Activated CD8-positive, alpha-beta T cell treated with anti-CD3 and anti-CD28 coated beads for 36 hours (primary cell): Measurements from ENCODE around the gene HCFC1. TPM values are rescaled to one million over a fixed set of nuclear protein-coding genes. Genes with fewer than 3 reads are reported as not detected.

Experiments
- ATAC-seq: fragments of 200-7000 bp; cut with Tn5 transposase; one replicate; pipeline ENCODE4 v1.10.0; 2021; ENCODE audit warnings: mild to moderate bottlenecking, moderate library complexity
- CTCF ChIA-PET: fragments of 350-600 bp; sonication (Branson Sonifier 250); formaldehyde crosslinking; loops from one replicate; lab custom pipeline; 2021; ENCODE audit warnings: antibody characterized with exemption; lab: Charles Lee
- POLR2A ChIA-PET: fragments of 350-600 bp; sonication (Branson Sonifier 250); formaldehyde crosslinking; loops from one replicate; lab custom pipeline; 2021; ENCODE audit warnings: antibody characterized with exemption; lab: Charles Lee
- DNase-seq: peaks from one replicate; pipeline ENCODE4 v3.0.0-alpha.2; 2020
- H3K27ac Mint-ChIP-seq: one replicate; pipeline ENCODE4 v1.8.0; 2021; ENCODE audit warnings: mild to moderate bottlenecking, mixed read lengths
- H3K27me3 Mint-ChIP-seq: one replicate; pipeline ENCODE4 v1.8.0; 2021; ENCODE audit warnings: mixed read lengths
- H3K36me3 Mint-ChIP-seq: one replicate; pipeline ENCODE4 v1.8.0; 2021; ENCODE audit warnings: low read depth, mixed read lengths
- H3K4me1 Mint-ChIP-seq: one replicate; pipeline ENCODE4 v1.8.0; 2021; ENCODE audit warnings: low read depth, mixed read lengths
- H3K4me3 Mint-ChIP-seq: one replicate; pipeline ENCODE4 v1.8.0; 2021; ENCODE audit warnings: mild to moderate bottlenecking, moderate library complexity, mixed read lengths
- H3K9me3 Mint-ChIP-seq: one replicate; pipeline ENCODE4 v1.8.0; 2021; ENCODE audit warnings: mixed read lengths
- intact Hi-C: fragments of 100-400 bp; cut with micrococcal nuclease; formaldehyde crosslinking; loops from one replicate; pipeline ENCODE4 v1.10.0; 2022
- total RNA-seq, 2 experiments: library from RNA; stranded (reverse); gene quantifications; one replicate each; pipeline ENCODE4 v1.2.3, GENCODE V29; 2021
- TF ChIP-seq, protein P1 (sequence below): fragments of 200-600 bp; IDR thresholded peaks from one replicate; pipeline ENCODE4 v1.8.0; 2022; ENCODE audit warnings: antibody characterized with exemption, mild to moderate bottlenecking

The HCFC1 gene
- total RNA-seq, 2 experiments from 2014 or later, result 115 to 116 TPM

DNA sequence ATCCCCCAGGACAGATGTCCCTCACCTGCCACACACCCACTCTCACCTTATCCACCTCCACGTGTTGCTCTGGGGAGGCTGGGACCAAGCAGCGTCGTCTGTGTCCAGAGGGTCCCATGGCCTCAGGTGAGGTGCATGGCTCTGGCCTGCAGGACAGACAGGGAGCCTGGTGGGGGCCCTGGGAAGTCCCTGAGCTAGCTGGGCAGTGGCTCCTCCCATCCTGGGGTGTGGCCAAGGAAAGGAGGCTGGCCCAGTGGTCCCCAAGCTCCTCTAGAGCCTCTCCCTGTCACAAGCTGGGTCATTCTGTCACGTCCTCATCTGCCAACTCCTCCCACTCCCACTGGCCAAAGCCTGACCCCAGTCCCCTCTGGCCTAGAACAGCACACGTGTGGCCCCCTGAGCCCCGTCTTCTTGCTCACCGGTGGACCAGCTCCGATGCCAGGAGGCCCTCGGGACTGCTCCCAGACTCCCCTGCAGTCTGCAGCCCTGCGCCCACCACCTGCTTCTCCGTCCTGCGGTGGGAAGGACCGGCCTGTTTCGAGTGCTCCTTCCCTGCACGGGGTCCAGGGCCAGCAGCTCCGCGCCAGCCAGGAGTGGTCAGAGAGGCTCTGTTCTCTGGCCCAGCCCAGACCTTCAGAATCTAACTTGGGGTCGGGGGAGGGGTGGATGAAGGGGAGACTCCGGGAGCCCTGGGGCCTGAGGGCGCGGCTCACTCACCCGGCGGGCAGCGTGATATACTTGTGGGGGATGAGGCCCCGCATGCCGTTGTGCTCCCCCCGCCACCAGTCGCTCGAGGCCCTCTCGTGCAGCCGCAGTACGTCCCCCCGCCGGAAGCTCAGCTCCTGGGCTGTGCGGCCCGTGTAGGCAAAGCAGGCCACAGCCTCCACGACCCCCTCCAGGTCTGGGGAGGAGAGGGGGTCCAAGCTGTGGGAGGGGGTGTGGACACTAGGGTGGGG is 62.3 kb downstream of the HCFC1 start:
- no peaks in the 10 kb centered on the region for H3K27me3 Mint-ChIP-seq
- CTCF ChIA-PET, result no interaction called here
- DNase-seq (peak; percentile 44), ATAC-seq (peak; percentile 46)
- peaks cover 17% of the 10 kb centered on the region for H3K4me1 Mint-ChIP-seq
- POLR2A ChIA-PET, result interaction anchor here (0.7 to 4.7 kb wide), 3 partner anchors 16 to 110 kb away, joined by 3 to 25 read pairs (median 3); partner anchors contain the start of genes ARHGAP4 and RENBP
- no peaks in the 10 kb centered on the region for H3K9me3 Mint-ChIP-seq
- H3K27ac Mint-ChIP-seq, result no peak overlapping the region
- peaks cover 3% of the 10 kb centered on the region for H3K36me3 Mint-ChIP-seq
- intact Hi-C loops, result no loop called here
- H3K4me3 Mint-ChIP-seq, result no peak overlapping the region
- TF ChIP-seq, protein P1, sequence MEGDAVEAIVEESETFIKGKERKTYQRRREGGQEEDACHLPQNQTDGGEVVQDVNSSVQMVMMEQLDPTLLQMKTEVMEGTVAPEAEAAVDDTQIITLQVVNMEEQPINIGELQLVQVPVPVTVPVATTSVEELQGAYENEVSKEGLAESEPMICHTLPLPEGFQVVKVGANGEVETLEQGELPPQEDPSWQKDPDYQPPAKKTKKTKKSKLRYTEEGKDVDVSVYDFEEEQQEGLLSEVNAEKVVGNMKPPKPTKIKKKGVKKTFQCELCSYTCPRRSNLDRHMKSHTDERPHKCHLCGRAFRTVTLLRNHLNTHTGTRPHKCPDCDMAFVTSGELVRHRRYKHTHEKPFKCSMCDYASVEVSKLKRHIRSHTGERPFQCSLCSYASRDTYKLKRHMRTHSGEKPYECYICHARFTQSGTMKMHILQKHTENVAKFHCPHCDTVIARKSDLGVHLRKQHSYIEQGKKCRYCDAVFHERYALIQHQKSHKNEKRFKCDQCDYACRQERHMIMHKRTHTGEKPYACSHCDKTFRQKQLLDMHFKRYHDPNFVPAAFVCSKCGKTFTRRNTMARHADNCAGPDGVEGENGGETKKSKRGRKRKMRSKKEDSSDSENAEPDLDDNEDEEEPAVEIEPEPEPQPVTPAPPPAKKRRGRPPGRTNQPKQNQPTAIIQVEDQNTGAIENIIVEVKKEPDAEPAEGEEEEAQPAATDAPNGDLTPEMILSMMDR, result no peak

DNA sequence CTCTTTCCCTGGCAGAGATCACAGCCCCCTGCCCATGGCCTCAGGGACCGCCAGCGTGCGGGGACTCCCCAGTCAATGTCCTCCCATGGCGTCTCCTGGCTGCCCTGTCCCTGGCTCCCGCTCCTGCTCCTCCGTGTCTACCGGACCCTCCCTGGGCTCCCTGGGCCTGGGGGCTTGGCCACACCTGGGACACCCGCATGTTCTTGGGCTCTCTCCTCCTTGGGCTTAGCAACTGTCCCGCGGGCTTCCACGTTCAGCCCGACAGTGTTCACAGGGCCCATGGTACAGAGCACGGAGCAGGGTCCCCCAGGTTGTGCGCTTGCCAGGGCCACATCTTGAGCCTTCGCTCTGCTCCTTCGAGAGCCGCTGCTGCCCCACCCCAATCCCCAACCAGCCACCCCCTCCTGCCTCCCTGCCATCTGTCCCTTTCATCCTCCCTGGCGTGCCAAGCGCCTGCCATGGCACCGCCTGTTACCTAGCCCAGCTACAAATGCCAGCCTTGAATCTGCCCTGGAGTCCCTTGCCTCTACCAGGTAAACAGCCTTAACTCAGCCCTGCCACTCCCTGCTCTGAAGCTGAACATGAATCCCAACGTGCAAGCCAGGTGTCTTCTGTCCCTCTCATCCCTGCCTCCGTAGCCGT is 63.3 kb downstream of the HCFC1 start:
- ChIA-PET POLR2A (interaction anchor here (0.9 to 4.7 kb wide), 3 partner anchors 17 to 109 kb away, joined by 3 to 25 read pairs (median 6); partner anchors contain the start of gene ARHGAP4), CTCF (no interaction called here)
- Mint-ChIP-seq H3K27ac (no peak overlapping the region), H3K4me1 (peaks cover 23% of the 10 kb centered on the region), H3K9me3 (no peaks in the 10 kb centered on the region), H3K27me3 (no peaks in the 10 kb centered on the region), H3K36me3 (peaks cover 3% of the 10 kb centered on the region), H3K4me3 (no peak overlapping the region)
- TF ChIP-seq, protein P1, result no peak
- DNase-seq, result no peak
- no peak for ATAC-seq
- intact Hi-C loops, result no loop called here

DNA sequence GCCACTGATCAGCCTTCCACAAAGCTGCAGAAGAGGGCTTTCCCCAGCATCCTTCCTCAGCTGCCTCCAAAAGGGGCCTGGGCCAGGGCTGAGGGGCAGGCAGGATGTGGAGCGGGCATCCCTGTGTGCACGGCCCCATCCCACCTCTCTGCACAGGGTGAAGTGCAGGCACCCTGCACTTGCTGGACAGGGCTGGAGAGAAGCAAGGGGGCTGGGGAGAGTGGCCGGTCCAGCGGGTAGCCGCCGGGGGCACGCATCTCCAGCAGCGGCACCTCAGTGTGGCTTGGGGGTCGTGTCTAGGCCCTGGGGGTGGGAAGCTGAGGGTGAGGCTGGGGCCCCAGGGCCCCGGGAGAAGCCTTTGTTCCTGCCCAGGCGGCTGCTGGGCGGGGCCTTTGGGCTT is 64.2 kb downstream of the HCFC1 start:
- no peak overlapping the region for H3K4me3 Mint-ChIP-seq
- no peak for ATAC-seq
- H3K4me1 Mint-ChIP-seq, result peaks cover 29% of the 10 kb centered on the region
- DNase-seq, result no peak
- H3K36me3 Mint-ChIP-seq, result peaks cover 3% of the 10 kb centered on the region
- TF ChIP-seq, protein P1, result no peak
- POLR2A ChIA-PET, result interaction anchor here (1.0 to 4.7 kb wide), 4 partner anchors 10 to 43 kb away, joined by 3 to 25 read pairs (median 4); partner anchors contain the start of gene ARHGAP4
- intact Hi-C loops, result no loop called here
- no peak overlapping the region for H3K27ac Mint-ChIP-seq
- H3K27me3 Mint-ChIP-seq, result no peaks in the 10 kb centered on the region
- CTCF ChIA-PET, result no interaction called here
- no peaks in the 10 kb centered on the region for H3K9me3 Mint-ChIP-seq

DNA sequence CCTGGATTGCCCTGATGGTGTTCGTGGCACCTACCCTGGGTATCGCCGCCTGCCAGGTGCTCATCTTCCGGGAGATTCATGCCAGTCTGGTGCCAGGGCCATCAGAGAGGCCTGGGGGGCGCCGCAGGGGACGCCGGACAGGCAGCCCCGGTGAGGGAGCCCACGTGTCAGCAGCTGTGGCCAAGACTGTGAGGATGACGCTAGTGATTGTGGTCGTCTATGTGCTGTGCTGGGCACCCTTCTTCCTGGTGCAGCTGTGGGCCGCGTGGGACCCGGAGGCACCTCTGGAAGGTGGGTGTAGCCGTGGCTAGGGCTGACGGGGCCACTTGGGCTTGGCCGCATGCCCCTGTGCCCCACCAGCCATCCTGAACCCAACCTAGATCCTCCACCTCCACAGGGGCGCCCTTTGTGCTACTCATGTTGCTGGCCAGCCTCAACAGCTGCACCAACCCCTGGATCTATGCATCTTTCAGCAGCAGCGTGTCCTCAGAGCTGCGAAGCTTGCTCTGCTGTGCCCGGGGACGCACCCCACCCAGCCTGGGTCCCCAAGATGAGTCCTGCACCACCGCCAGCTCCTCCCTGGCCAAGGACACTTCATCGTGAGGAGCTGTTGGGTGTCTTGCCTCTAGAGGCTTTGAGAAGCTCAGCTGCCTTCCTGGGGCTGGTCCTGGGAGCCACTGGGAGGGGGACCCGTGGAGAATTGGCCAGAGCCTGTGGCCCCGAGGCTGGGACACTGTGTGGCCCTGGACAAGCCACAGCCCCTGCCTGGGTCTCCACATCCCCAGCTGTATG is 65.3 kb downstream of the HCFC1 start:
- H3K36me3 Mint-ChIP-seq, result peaks cover 2% of the 10 kb centered on the region
- TF ChIP-seq, protein P1, result no peak
- intact Hi-C loops, result no loop called here
- H3K27ac Mint-ChIP-seq, result peak overlapping the region; percentile 63
- H3K4me1 Mint-ChIP-seq, result peaks cover 33% of the 10 kb centered on the region
- no peaks in the 10 kb centered on the region for H3K9me3 Mint-ChIP-seq
- H3K27me3 Mint-ChIP-seq, result no peaks in the 10 kb centered on the region
- DNase-seq (peak; percentile 49), ATAC-seq (peak; percentile 49)
- H3K4me3 Mint-ChIP-seq, result no peak overlapping the region
- POLR2A ChIA-PET, result interaction anchor here (0.8 to 4.7 kb wide), 6 partner anchors 12 to 44 kb away, joined by 3 to 25 read pairs (median 4); partner anchors contain the start of gene ARHGAP4
- CTCF ChIA-PET, result interaction anchor here (1.0 to 1.2 kb wide), 2 partner anchors 19 to 44 kb away, joined by 4 to 5 read pairs; no protein-coding TSS in a partner anchor
